T-helper 9 cell (primary cell): ENCODE data around the gene SBNO2.
A peak's percentile ranks its signal among the peaks of the same experiment; 100 is the strongest.
"Not testable (repeated sequence)": the region's sequence is repeated elsewhere in the genome, so short reads cannot be mapped to it uniquely, and the experiment has no call there.

Experiments
- DNase-seq: peaks from one replicate; pipeline ENCODE4 v3.0.0-alpha.2; 2020

The SBNO2 gene

DNA sequence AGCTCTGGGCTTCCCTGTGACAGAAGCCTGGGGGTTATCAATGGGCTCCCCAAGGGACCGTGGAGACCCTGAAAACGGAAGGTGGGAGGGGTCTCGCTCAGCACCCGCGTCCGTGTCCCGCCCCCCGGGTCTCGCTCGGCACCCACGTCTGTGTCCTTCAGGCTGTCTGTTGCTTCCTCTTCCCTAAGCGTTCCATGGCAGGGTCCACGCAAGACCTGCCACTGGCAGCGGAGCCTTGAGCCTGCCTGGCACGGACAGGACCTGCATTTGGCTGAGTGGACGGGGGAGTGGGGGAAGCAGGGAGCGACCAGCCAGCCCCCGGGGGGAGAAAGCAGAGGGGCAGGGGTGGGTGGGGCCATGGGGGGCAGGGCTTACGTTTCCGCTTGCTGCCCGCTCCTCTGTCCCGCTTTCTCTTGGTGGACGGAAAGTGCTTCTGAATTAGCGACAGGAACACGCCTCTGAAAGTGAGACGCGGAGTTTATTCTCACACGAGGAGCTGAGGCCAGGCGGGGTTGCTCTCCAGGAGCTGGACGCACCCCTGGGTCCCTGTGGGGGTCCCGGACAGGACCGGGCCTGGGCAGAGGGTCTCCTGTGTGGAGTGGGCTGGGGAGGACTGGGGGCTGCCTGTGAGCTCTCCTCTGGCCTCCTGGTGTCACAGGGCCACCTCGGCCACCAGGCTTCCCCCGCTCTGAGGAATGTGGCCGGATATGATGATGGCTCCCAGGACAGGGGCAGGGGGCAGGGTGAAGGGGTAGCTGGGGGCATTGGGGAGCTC, 58.2 kb downstream of the SBNO2 start:
- no peak for DNase-seq

DNA sequence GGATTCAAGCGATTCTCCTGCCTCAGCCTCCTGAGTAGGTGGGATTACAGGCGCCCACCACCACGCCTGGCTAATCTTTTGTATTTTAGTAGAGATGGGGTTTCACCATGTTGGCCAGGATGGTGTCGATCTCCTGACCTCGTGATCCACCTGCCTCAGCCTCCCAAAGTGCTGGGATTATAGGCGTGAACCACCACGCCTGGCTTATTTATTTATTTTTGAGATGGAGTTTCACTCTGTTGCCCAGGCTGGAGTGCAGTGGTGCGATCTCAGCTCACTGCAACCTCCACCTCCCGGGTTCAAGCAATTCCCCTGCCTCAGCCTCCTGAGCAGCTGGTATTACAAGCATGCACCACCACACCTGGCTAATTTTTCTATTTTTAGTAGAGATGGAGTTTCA, 59.3 kb downstream of the SBNO2 start:
- not testable (repeated sequence) for DNase-seq

DNA sequence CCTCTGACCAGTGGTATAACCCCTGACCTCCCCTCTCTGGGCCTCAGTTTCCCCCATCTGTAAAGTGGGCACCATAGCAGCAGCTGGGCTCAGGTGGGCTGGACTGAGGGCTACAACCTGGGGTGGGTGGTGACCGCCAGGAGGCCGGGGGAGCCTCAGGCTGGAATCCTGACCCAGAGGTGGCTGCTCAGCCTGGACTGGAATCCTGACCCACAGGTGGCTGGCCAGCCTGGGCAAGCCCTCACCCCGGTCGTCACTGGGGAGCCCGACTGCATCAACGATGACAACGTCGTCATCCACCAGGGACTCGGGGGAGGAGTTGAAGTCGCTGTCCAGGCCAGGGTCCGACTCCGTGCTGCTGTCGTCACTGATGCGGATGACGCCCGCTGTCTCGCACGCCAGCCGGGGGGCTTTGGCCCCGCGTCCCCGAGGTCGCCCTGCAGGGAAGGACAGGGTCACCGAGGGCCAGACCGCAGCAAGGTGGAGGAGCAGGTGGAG, 60.0 kb downstream of the SBNO2 start:
- no peak for DNase-seq

DNA sequence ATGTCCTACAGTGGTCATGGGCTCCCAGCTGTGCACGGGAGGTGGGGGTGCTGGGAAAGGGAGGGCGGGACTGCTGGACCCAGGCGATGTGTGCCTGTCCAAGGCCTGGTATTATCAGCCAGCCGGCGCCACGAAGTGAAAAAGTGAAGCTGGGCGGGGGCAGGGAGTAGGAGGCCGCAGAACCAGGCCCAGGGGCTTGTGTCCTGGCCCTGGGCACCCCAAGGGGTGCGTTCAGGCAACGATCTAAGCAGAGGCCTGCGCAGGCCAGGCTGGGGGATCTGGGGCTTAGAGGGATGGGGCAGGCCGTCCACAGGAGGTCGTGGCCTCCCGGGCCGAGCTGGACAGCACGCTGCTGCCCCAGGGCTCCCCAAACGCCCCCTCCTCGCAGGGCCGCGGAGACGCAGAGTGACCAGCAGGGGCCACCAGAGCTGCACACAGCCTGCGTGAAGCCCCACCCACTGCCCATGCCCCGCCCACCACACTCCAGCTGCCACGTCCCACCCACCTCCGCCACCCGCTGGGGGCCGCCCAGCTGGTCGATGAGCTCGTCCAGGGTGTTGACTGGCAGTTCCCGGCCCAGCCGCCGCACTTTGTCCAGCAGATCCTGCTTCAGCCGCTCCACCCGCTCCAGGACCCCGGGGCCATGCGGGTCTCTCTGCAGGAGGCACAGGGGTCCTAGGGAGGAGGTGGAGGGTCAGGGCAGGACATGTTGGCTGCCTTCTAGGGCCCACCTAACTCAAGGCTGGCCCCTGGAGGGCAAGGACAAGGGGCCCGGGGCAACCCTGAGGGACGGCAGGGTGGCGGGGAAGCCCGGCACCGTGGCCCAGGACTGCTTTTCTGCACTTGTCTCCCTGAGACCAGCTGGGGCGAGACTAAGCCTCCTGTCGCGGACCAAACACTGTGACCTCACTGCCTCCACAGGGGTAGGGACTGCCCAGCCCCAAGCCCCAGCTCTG, 60.8 kb downstream of the SBNO2 start:
- peak; percentile 79 for DNase-seq

DNA sequence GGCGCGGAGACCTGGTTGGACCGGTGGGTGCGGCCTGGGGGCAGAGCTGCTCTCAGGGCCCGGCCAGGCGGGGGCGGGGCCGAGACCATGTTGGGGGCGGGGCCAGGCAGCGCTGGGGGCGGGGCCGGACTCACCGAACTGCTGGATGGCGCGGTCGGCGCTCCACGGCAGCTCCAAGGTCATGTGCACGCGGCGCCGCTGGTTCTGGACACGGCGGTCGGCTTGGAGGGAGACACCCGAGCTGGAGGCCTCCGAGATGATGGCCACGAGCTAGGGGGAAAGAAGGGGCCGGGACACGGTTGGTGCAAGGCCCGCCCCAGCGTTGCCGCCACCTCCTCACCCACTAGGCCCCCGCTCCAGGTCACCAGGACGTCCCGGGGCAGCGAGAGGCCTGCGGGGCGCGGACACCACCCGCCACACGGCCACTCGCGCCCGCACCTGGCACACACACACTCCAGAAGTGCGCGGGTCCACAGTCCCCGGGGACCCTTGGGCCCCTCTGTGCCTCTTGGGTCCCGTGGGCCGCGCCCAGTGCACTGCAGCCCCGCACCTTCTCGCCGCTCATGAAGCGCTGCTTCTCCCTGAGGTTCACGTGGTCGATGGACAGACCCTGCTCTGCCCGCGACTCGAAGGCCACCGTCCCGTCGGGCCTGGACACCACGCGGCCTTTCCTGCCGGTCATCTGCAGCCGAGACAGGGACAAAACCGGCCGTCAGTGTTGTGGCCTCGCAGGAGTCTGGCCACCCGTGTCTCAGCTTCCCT, 61.6 kb downstream of the SBNO2 start:
- DNase-seq, result no peak

DNA sequence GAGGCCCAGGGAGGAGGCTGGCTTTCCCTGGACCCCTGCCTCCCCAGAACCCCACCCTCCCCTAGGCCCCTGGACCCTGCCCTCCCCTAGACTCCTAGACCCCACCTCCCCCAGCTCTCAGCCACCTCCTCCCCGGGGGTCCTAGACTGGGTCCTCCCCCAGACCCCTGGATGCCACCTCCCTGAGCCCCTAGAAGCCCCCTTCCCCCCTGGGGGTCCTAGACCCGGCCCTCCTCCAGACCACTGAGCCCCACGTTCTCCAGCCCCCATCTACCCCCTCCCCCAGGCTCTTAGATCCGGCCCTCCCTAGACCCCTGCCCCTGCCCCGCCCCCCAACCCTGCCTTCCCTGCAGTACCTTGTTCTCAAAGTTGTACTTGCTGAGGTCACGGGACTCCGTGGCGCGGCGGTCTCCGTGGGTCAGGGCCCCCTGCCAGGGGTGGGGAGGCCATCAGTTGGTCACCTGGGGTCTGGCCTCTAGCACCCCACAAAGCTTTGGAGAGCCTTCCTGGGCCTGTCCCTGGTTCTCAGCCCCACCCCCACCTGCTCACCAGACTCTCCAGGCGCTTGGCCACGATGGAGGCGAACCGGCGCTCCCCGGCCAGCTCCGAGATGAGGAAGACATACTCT, 62.3 kb downstream of the SBNO2 start:
- DNase-seq, result no peak

DNA sequence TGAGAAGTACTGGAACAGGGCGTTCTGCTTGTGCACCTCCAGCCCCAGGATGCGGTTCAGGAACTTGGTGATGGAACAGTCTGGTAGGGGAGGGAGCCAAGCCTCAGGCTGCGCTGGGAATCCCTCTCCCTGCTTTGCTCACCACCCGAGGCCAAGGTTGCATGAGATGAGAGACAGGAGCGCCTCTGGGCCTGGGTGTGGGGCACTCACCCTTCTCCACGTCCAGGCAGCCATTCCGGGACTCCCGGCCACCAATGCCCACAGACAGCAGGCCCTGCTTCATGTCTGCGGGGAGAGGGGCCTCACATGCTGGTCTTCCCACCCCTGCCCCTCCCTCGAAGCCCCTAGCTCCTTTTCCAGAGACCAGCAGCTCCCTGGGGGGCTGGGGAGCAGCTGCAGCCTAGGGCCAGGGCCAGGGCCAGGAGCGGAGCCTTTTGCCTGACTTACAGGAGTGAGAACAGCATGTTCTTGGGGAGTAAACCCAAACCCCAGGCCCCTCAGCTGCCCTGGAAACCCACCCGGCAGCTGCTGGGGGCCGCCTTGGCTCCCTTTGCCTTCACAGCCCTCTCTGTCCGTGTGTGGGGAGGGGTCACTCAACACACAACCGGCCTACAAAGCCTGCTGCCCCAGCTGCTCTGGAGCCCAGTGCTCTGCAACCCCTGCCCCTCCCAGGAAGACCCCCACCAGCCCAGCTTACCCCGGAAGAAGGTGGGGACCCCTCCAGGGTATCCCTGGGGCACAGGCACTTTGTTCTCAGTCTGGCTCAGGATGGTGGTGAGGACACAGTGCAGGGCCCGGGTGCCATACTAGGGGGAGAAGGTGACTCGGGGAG, 63.0 kb downstream of the SBNO2 start:
- no peak for DNase-seq

DNA sequence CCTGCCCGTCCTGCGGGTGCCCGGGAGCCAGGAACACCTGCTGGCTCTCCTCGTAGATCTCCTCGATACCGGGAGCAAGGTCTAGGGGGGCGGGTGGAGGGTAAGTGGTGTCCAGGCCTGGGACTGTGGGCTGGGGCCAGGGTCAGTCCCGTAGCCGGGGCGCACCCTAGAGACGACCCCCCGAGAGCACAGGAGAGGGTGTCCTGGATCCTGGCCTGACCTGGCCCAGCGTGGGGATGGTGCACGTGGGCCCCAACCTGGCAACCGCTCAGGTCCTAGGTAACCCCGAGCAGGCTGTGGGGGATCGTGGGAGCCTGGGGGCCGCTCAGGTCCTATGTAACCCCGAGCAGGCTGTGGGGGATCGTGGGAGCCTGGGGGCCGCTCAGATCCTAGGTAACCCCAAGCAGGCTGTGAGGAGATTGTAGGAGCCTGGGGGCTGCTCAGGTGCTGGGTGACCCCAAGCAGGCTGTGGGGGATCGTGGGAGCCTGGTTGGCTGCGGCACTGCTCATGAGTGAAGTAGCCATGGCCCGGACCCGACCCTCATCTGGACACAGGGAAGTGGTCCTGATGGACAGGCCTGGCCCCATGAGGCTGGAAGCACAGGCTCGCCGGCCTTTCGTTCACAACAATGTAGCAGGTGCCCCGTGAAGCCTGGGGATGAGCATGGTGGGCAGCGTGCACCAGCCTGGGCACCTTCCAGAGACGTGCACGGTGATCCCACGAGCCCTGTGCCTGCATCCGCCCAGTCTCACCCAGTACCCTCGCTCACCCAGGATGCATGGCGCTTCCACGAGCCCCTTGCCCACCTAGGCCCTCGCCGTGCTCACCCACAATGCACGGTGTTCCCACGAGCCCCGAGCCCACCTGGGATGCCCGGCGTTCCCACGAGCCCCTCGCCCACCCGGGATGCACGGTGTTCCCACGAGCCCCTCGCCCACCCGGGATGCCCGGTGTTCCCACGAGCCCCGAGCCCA, 64.1 kb downstream of the SBNO2 start:
- no peak for DNase-seq

DNA sequence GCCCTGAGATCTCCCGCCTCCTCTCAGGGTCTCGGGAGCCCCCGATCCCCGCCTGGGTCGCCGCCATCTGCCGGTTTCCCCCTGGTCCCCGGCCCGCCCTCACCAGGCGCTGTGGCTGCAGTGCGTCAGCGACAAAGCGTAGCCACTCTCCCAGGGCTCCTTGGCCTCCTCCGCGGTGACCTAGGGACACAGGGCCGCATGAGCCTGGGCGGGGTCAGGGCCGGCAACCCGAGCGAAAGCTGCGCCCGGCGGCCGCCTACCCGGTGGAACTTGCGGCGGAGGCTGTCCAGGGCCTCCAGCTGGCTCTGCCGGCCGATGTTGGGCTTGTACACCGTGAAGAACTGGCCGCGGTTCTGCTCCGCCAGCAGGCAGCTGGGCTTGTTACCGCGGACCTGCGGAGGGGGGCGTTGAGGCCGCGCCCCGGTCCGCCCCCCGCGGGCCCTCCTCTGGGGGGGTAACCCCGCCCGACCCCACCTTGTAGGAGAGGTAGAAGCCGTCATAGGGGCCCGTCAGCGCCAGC, 65.0 kb downstream of the SBNO2 start:
- no peak for DNase-seq

DNA sequence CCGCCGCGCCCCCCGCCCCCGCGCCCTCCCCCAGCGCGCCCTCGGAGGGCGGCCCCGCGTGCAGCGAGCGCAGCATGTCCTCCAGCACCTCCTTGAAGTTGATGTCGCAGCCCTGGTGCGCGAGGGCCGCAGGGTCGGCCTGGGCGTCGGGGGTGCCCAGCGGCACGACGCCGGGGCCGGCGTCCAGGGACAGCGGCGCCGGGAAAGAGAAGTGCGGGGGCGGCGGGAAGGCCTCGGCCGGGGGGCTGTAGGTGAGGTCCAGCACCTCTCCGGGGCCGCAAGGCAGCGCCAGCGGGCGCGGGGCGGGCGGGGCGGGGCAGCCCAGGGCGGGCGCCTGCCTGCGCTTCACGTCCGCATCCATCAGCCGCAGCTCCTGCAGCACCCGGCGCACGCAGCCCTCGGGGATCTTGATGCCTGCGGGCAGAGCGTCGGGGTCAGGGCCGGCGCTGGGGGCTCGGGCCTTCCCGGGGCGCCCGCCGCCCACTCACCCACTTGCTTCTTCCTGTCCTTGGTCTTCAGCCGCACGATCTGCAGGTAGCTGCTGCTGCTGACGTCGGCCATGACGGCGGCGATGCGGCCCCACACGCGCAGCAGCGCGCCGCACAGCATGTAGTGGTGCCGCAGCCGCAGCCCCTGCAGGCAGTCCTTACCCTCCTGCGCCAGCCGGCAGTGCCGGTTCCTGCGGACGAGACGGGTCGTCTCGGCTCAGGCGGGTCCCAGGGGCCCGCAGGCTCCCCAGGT, 65.6 kb downstream of the SBNO2 start:
- no peak for DNase-seq

DNA sequence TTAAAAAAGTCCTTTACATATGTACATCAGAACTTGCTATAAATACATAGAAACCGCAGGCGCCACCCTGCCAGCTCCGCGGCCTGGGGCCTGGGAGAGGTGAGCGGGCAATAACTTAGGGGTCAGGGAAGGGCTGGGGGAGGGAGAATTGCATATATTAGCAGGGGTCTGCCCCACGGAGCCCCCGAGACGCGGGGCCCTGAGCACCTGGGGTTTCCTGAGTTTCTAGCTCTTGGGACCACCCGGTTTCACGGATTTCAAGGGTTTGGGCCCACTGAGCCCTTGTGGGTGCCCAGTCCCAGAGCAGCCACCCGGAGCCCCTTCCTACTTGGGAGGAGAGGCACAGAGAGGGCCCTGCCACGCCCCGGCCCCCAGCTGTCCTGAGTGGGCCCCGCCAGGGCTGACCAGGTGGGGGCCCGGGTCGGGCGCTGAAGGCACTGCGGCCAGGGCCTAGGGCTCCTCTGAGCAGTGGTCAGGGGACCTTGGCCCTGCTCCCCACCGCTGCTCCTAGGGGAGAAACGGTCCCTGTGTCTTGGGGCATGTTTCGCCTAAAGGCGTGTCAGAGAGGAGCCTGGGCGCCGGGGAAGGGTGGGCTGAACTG, 66.3 kb downstream of the SBNO2 start:
- DNase-seq, result no peak

DNA sequence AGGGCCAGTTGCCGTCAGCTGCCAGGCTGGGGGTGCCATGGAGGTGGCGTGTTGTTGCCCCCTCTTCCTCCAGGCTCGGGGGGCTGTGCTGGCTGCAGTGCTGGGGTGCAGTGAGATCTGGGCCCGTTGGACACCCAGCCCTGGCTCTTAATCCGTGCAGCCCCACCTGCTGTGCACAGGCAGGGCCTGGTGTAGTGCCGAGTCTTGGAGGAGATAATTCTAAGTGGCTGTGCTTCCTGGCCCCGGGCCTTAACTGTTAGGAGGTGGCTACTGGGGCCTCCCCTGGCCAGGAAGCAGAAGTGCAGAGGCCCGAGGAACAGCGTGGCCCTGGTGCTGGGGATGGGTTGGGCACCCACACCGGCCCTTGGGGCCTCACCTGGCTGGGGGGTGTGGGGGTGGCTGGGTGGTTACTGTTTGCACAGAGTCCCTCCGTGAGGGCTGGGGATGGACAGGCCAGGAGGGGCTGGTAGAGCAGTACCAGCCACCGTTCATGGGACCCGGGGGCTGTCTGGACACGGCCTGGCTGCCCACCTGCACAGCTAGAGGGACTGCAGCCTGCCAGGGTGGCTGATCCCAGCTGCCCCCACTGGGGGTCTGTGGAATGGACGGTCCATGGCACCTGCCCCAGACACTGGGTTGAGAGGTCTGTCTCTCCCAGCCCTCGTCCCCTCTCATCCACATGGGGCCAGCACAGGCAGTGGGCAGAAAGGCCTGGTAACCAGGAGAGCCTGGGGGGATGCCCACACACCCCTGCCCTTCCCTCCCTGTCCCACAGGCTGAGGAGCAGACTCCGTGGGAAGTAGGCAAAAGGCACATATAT, 67.0 kb downstream of the SBNO2 start:
- no peak for DNase-seq

DNA sequence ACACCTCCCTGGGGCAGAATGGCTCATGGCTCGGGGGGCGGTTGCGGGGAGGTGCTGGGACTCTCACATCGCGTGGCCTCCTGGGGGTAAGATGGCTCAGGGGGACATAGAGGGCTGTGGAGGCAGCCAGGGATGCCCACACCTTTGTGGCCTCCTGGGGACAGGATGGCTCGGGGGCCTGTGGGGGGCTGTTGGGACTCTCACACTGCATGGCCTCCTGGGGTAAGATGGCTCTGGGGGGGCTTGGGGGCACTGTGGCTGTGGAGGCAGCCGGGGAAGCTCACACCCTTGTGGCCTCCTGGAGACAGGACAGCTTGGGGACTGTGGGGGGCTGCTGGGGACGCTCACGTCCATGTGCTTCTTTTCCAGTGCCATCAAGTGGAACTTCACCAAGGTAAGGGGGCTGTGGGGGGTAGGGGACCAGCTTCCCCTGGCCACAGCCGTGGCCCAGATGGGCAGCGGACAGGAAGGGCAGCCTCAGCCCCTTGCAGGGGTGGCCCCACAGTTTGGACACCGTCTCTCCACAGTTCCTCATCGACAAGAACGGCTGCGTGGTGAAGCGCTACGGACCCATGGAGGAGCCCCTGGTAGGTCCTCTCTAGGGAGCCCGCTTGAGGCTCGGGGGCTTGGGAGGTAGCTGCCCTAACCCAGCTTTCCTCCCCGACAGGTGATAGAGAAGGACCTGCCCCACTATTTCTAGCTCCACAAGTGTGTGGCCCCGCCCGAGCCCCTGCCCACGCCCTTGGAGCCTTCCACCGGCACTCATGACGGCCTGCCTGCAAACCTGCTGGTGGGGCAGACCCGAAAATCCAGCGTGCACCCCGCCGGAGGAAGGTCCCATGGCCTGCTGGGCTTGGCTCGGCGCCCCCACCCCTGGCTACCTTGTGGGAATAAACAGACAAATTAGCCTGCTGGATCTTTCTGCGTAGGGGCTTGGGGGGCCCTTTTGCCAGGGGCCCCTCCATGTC, 67.9 kb downstream of the SBNO2 start:
- DNase-seq, result no peak

DNA sequence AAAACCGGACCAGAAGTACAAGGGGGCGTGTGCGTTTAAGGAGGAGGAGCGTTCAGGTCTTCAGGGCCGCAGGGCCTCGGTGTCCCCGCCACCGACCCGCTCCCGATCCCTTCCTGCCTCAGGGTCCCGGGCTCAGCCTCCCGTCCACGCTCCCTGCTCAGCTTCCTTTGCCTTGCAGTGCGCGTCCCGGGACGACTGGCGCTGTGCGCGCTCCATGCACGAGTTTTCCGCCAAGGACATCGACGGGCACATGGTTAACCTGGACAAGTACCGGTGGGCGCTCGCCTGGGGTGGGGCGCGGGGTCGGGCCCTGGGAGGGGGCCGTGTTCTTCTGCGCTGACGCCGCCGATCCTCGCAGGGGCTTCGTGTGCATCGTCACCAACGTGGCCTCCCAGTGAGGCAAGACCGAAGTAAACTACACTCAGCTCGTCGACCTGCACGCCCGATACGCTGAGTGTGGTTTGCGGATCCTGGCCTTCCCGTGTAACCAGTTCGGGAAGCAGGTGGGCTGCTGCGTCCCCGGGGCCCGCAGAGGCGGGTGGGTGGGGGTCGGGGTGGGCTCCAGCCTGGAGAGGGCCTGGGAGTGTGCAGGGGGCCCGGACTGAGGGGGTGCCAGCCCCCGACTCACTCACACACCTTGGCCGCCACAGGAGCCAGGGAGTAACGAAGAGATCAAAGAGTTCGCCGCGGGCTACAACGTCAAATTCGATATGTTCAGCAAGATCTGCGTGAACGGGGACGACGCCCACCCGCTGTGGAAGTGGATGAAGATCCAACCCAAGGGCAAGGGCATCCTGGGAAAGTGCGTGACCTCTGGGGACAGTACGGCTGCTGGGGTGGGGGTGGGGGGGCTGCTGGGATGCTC, 68.8 kb downstream of the SBNO2 start:
- DNase-seq, result no peak

DNA sequence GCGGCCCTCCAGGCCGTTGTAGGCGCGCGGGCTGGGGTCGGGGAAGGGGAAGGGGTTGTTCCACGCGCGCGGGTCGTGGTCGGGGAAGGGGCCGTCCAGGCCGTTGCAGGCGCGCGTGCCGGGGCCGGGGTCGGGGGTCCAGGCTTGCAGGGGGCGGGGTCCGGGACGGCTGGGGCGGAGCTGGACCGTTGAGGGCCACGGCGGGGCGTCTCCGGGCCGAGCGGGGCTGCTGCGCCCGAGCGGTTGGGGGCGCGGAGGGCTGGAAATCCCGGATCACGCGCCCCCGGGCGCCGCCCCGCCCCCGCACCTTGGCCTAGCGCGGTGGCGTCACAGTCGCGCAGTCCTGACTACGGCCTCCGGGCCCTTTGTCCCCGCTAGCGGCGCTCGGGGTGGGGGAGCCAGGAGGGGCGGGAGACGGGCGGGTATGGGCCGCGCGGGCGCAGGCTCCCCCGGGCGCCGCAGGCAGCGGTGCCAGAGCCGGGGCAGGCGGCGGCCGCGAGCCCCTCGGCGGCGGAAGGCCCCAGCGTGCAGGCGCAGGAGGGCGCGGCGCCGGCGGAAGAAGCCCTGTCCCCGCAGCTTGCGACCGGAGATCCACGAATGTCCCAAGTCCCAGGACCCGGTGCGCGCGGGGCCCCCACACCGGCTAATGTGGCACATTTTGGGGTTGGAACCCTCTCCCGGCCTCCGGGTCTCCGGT, 69.6 kb downstream of the SBNO2 start:
- peak; percentile 71 for DNase-seq
